IMR-90 (cell line): ENCODE measurements around the gene CYSTM1. TPM values are rescaled to one million over a fixed set of nuclear protein-coding genes. Genes with fewer than 3 reads are reported as not detected.

Experiments
- ATAC-seq: fragments of 200-7000 bp; cut with Tn5 transposase; 2 replicates; pipeline ENCODE4 v1.9.1; 2020; ENCODE audit warnings: low read depth, mild to moderate bottlenecking, moderate library complexity
- BruUV-seq: library from RNA; stranded (reverse); fragments of 400-500 nt; replicated peaks from 2 replicates; lab custom pipeline; 2021; lab: Mats Ljungman, UMichigan
- CTCF ChIA-PET: fragments of 300-600 bp; formaldehyde crosslinking; extraction: SDS; loops from one replicate; lab custom pipeline; 2021; ENCODE audit warnings: antibody characterized with exemption; lab: Yijun Ruan, JAX
- POLR2A ChIA-PET: fragments of 300-600 bp; sonication (Branson Sonifier 250); formaldehyde crosslinking; loops from one replicate; lab custom pipeline; 2022; ENCODE audit warnings: antibody characterized with exemption; ENCODE audit not compliant: unreplicated experiment; lab: Charles Lee
- DNase-seq: peaks from one replicate; pipeline ENCODE4 v3.0.0; 2013
- H2AFZ ChIP-seq: replicated peaks from 2 replicates; pipeline ENCODE3; 2013; ENCODE audit warnings: low read length, mild to moderate bottlenecking; ENCODE audit not compliant: poor library complexity
- H2AK5ac ChIP-seq: 2 replicates; pipeline ENCODE4 v1.6.1; 2013; ENCODE audit warnings: low read depth, low read length, inconsistent platforms
- H2AK9ac ChIP-seq: replicated peaks from 2 replicates; pipeline ENCODE3; 2013; ENCODE audit warnings: mild to moderate bottlenecking, low read depth, low read length, moderate library complexity; ENCODE audit not compliant: poor library complexity
- H2BK120ac ChIP-seq: 2 replicates; pipeline ENCODE4 v1.6.1; 2013; ENCODE audit warnings: low read depth, low read length, inconsistent platforms
- H2BK15ac ChIP-seq: 3 replicates; pipeline ENCODE4 v1.6.1; 2013; ENCODE audit warnings: low read depth, low read length, inconsistent platforms
- H2BK20ac ChIP-seq: 2 replicates; pipeline ENCODE4 v1.6.1; 2013; ENCODE audit warnings: low read depth, mild to moderate bottlenecking, inconsistent platforms, low read length, moderate library complexity
- H2BK5ac ChIP-seq: 2 replicates; pipeline ENCODE4 v1.6.1; 2013; ENCODE audit warnings: mild to moderate bottlenecking, low read depth, low read length, inconsistent platforms; ENCODE audit not compliant: poor library complexity, severe bottlenecking
- H3K14ac ChIP-seq: replicated peaks from 2 replicates; pipeline ENCODE4 v1.6.1; 2013; ENCODE audit warnings: low read depth, low read length, inconsistent platforms
- H3K18ac ChIP-seq: 2 replicates; pipeline ENCODE4 v1.6.1; 2013; ENCODE audit warnings: low read depth, low read length, control low read depth
- H3K23ac ChIP-seq: 2 replicates; pipeline ENCODE4 v1.6.1; 2013; ENCODE audit warnings: low read depth, low read length, inconsistent platforms
- H3K27ac ChIP-seq: 2 replicates; pipeline ENCODE4 v1.5.1; 2013; ENCODE audit warnings: mild to moderate bottlenecking, control low read depth, low read length; ENCODE audit not compliant: insufficient read depth
- H3K27me3 ChIP-seq: 2 replicates; pipeline ENCODE4 v1.6.1; 2013; ENCODE audit warnings: low read length; ENCODE audit not compliant: control insufficient read depth, insufficient read depth
- H3K36me3 ChIP-seq: 2 replicates; pipeline ENCODE4 v1.6.1; 2013; ENCODE audit warnings: low read length, mixed read lengths; ENCODE audit not compliant: control insufficient read depth, insufficient read depth
- H3K4ac ChIP-seq: 2 replicates; pipeline ENCODE4 v1.6.1; 2013; ENCODE audit warnings: low read depth, low read length, inconsistent platforms
- H3K4me1 ChIP-seq: 2 replicates; pipeline ENCODE4 v1.6.1; 2013; ENCODE audit warnings: low read length, mixed read lengths; ENCODE audit not compliant: control insufficient read depth, insufficient read depth
- H3K4me2 ChIP-seq: 2 replicates; pipeline ENCODE4 v1.6.1; 2013; ENCODE audit warnings: low read depth, mild to moderate bottlenecking, control low read depth, low read length, moderate library complexity
- H3K4me3 ChIP-seq: 2 replicates; pipeline ENCODE4 v1.5.1; 2013; ENCODE audit warnings: low read depth, mild to moderate bottlenecking, control low read depth, low read length, moderate library complexity; ENCODE audit not compliant: insufficient read depth
- H3K56ac ChIP-seq: 2 replicates; pipeline ENCODE4 v1.6.1; 2013; ENCODE audit warnings: low read length, inconsistent platforms; ENCODE audit not compliant: insufficient read depth; ENCODE audit errors: extremely low read depth
- H3K79me1 ChIP-seq, 2 experiments: 2 replicates each; pipeline ENCODE4 v1.6.1; 2013; ENCODE audit warnings: low read length in 2 of 2, inconsistent platforms in 1 of 2, low read depth in 1 of 2
- H3K9ac ChIP-seq: 2 replicates; pipeline ENCODE4 v1.6.1; 2013; ENCODE audit warnings: low read depth, low read length, control low read depth
- H3K9me1 ChIP-seq: 2 replicates; pipeline ENCODE4 v1.6.1; 2013; ENCODE audit warnings: low read length, inconsistent platforms; ENCODE audit not compliant: insufficient read depth
- H3K9me3 ChIP-seq: 2 replicates; pipeline ENCODE4 v1.6.1; 2013; ENCODE audit warnings: low read length; ENCODE audit not compliant: control insufficient read depth, insufficient read depth
- H4K20me1 ChIP-seq: 2 replicates; pipeline ENCODE4 v1.6.1; 2013; ENCODE audit warnings: low read length, inconsistent platforms; ENCODE audit not compliant: insufficient read depth
- H4K5ac ChIP-seq: 2 replicates; pipeline ENCODE4 v1.6.1; 2013; ENCODE audit warnings: mild to moderate bottlenecking, low read depth, low read length, control low read depth
- H4K8ac ChIP-seq, 2 experiments: 2 replicates each; pipeline ENCODE4 v1.6.1; 2013; ENCODE audit warnings: low read depth in 2 of 2, low read length in 2 of 2, control low read depth in 1 of 2, inconsistent platforms in 1 of 2
- H4K91ac ChIP-seq: 2 replicates; pipeline ENCODE4 v1.6.1; 2013; ENCODE audit warnings: low read depth, low read length, inconsistent platforms; ENCODE audit not compliant: insufficient read depth
- BHLHE40 ChIP-seq: fragments of 150-350 bp; IDR thresholded peaks from 2 replicates; pipeline ENCODE4 v1.6.1; 2016; ENCODE audit warnings: mild to moderate bottlenecking, low read depth, low read length
- CEBPB ChIP-seq: IDR thresholded peaks from 2 replicates; pipeline ENCODE4 v1.6.1; 2012; ENCODE audit warnings: low read depth, low read length, improper control_type of control experiment
- CHD1 ChIP-seq: IDR thresholded peaks from 2 replicates; pipeline ENCODE4 v1.6.1; 2012; ENCODE audit warnings: low read depth, low read length, improper control_type of control experiment
- CTCF ChIP-seq: conservative IDR thresholded peaks from 2 replicates; pipeline ENCODE4 v1.5.1; 2012; ENCODE audit warnings: mild to moderate bottlenecking, low read depth, low read length, improper control_type of control experiment
- FOS ChIP-seq: fragments of 150-350 bp; IDR thresholded peaks from 2 replicates; pipeline ENCODE4 v1.6.1; 2016; ENCODE audit warnings: low read depth, low read length
- MAFK ChIP-seq: IDR thresholded peaks from 2 replicates; pipeline ENCODE4 v1.6.1; 2012; ENCODE audit warnings: low read depth, low read length, improper control_type of control experiment
- MAZ ChIP-seq: IDR thresholded peaks from 2 replicates; pipeline ENCODE4 v1.6.1; 2012; ENCODE audit warnings: low read depth, mild to moderate bottlenecking, low read length, improper control_type of control experiment, moderate library complexity, borderline replicate concordance
- MXI1 ChIP-seq: IDR thresholded peaks from 2 replicates; pipeline ENCODE4 v1.6.1; 2012; ENCODE audit warnings: low read depth, mild to moderate bottlenecking, low read length, moderate library complexity, borderline replicate concordance
- NFE2L2 ChIP-seq: fragments of 150-350 bp; IDR thresholded peaks from 2 replicates; pipeline ENCODE4 v1.6.1; 2016; ENCODE audit warnings: low read depth, mild to moderate bottlenecking, low read length
- POLR2A ChIP-seq: IDR thresholded peaks from 2 replicates; pipeline ENCODE4 v1.6.1; 2012; ENCODE audit warnings: mild to moderate bottlenecking, low read depth, low read length
- RAD21 ChIP-seq: IDR thresholded peaks from 2 replicates; pipeline ENCODE4 v1.6.1; 2012; ENCODE audit warnings: low read length, improper control_type of control experiment
- RCOR1 ChIP-seq: IDR thresholded peaks from 2 replicates; pipeline ENCODE4 v1.6.1; 2012; ENCODE audit warnings: mild to moderate bottlenecking, low read length, improper control_type of control experiment; ENCODE audit not compliant: insufficient replicate concordance
- RFX5 ChIP-seq: IDR thresholded peaks from 2 replicates; pipeline ENCODE4 v1.8.0; 2012; ENCODE audit warnings: low read depth, mild to moderate bottlenecking, low read length, moderate library complexity
- SMC3 ChIP-seq: fragments of 150-350 bp; IDR thresholded peaks from 2 replicates; pipeline ENCODE4 v1.6.1; 2016; ENCODE audit warnings: low read depth, mild to moderate bottlenecking, antibody characterized with exemption, low read length, moderate library complexity
- USF2 ChIP-seq: fragments of 150-350 bp; IDR thresholded peaks from 2 replicates; pipeline ENCODE4 v1.6.1; 2017; ENCODE audit warnings: mild to moderate bottlenecking, antibody characterized with exemption, low read length, low read depth
- WGBS, 2 experiments: methylation state at CpG; one replicate each; pipeline versions ENCODE4 v1.1.5 to v1.1.7; 2013; ENCODE audit warnings: missing lambda C conversion rate in 2 of 2; ENCODE audit not compliant: insufficient read length in 1 of 2; ENCODE audit errors: extremely low coverage in 2 of 2; 5-methylcytosine and 5-hydroxymethylcytosine counted together
- dilution Hi-C: fragments of 300-500 bp; cut with HindIII; formaldehyde crosslinking; loops from one replicate; pipeline ENCODE4 v1.14.3; 2018; ENCODE audit warnings: low sequenced_read_pairs; ENCODE audit not compliant: unreplicated experiment
- in situ Hi-C: fragments of 300-500 bp; cut with MboI; formaldehyde crosslinking; loops from 3 replicates; pipeline ENCODE4 v1.14.3; 2019; ENCODE audit warnings: low sequenced_read_pairs, inconsistent platforms, mixed read lengths
- intact Hi-C: fragments of 100-400 bp; cut with micrococcal nuclease; formaldehyde crosslinking; loops from 2 replicates; pipeline ENCODE4 v1.10.0; 2022
- polyA plus RNA-seq, 3 experiments: library from polyadenylated mRNA; depleted of rRNA; stranded (reverse); fragments of >200 nt; gene quantifications; 2 replicates each; pipeline ENCODE4 v1.2.3, GENCODE V29; 2012; ENCODE audit warnings: low replicate concordance in 1 of 3
- total RNA-seq: library from RNA; depleted of rRNA; stranded (reverse); fragments of >200 nt; gene quantifications from 2 replicates; pipeline ENCODE4 v1.2.3, GENCODE V29; 2012
- TF ChIP-seq, protein P1 (sequence below): fragments of 150-350 bp; IDR thresholded peaks from 2 replicates; pipeline ENCODE4 v1.6.1; 2016; ENCODE audit warnings: low read depth, mild to moderate bottlenecking, low read length, moderate library complexity, borderline replicate concordance

The CYSTM1 gene
- total and polyA plus RNA-seq, 2 of the 4 experiments (the other 2 are of a cell fraction): 7.3 to 15.0 TPM

DNA sequence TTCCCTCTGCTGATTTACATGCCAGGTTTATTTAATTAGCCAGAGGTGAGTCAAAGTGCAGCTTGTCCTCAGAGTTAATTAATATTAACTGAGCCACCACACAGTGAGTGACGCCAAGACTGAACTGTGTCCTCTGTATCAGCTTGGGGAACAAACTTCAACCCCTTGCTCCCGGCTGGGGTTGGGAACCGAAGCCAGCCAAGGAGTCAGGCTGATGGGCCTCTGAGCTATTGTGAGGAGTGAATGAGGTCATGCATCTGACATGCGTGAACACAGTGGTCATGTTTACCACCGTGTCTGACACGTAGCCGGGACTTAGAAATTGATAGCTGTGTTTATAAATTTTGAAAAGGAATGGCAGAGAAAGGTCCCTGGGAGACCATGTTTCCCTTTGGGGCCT lies 32.1 kb upstream of the CYSTM1 start:
- intact Hi-C loops: no loop called here
- H4K20me1 ChIP-seq: peaks cover 72% of the 10 kb centered on the region

More for the DNA sequence above, 32.1 kb upstream of the CYSTM1 start:
- CTCF ChIA-PET: no interaction called here
- no peak for TF ChIP-seq FOS
- no peak for TF ChIP-seq NFE2L2
- TF ChIP-seq MAFK: no peak
- no peak for TF ChIP-seq RFX5
- TF ChIP-seq CTCF: no peak
- no peak for TF ChIP-seq CEBPB
- no peak for TF ChIP-seq MXI1
- no peak for TF ChIP-seq POLR2A
- no peak for TF ChIP-seq USF2
- no peak for TF ChIP-seq RAD21
- TF ChIP-seq, protein P1, sequence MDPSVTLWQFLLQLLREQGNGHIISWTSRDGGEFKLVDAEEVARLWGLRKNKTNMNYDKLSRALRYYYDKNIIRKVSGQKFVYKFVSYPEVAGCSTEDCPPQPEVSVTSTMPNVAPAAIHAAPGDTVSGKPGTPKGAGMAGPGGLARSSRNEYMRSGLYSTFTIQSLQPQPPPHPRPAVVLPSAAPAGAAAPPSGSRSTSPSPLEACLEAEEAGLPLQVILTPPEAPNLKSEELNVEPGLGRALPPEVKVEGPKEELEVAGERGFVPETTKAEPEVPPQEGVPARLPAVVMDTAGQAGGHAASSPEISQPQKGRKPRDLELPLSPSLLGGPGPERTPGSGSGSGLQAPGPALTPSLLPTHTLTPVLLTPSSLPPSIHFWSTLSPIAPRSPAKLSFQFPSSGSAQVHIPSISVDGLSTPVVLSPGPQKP: no peak
- no peak for TF ChIP-seq CHD1
- no peak for TF ChIP-seq BHLHE40
- no peak for TF ChIP-seq RCOR1
- TF ChIP-seq SMC3: no peak
- no peak for TF ChIP-seq MAZ
- Histone ChIP-seq H2BK15ac (no peak overlapping the region), H2AK5ac (no peak overlapping the region), H3K27me3 (no peaks in the 10 kb centered on the region; the same call in 1 of the 2 replicates), H3K9me3 (no peaks in the 10 kb centered on the region), H3K4ac (no peak overlapping the region), H4K8ac (no peak overlapping the region), H3K4me2 (no peak overlapping the region), H3K23ac (no peak overlapping the region), H4K5ac (no peak overlapping the region), H4K91ac (no peak overlapping the region), H3K27ac (no peak overlapping the region), H2BK5ac (no peak overlapping the region), H3K9me1 (peaks cover 4% of the 10 kb centered on the region; the same call in 1 of the 2 replicates), H3K79me1 (peaks cover 30 to 59% of the 10 kb centered on the region in 2 experiments), H2BK120ac (no peak overlapping the region), H3K56ac (no peak overlapping the region), H3K4me1 (peaks cover 4% of the 10 kb centered on the region; the same call in 1 of the 2 replicates), H3K14ac (no peak overlapping the region), H2AK9ac (no peak overlapping the region), H2AFZ (no peak overlapping the region), H3K36me3 (no peaks in the 10 kb centered on the region), H3K4me3 (no peak overlapping the region), H3K18ac (no peak overlapping the region), H2BK20ac (no peak overlapping the region), H3K9ac (no peak overlapping the region)
- no peak for ATAC-seq
- no peak for DNase-seq
- no TSS peak for BruUV-seq
- 64% methylated on average over 5 of the region's 7 CpGs; no CpG with 5 or more reads in 1 of the 2 experiments for WGBS, 2 experiments
- in situ Hi-C loops (no loop called here), dilution Hi-C loops (no loop called here)
- POLR2A ChIA-PET: no interaction called here
